Fibroblast of peridontal ligament (primary cell): ENCODE results near the gene NRG3.
"Not testable (repeated sequence)": the region's sequence is repeated elsewhere in the genome, so short reads cannot be mapped to it uniquely, and the experiment has no call there.

Experiments
- DNase-seq: peaks from one replicate; pipeline ENCODE4 v3.0.0-alpha.2; 2010; ENCODE audit errors: extremely low read depth

The NRG3 gene

DNA sequence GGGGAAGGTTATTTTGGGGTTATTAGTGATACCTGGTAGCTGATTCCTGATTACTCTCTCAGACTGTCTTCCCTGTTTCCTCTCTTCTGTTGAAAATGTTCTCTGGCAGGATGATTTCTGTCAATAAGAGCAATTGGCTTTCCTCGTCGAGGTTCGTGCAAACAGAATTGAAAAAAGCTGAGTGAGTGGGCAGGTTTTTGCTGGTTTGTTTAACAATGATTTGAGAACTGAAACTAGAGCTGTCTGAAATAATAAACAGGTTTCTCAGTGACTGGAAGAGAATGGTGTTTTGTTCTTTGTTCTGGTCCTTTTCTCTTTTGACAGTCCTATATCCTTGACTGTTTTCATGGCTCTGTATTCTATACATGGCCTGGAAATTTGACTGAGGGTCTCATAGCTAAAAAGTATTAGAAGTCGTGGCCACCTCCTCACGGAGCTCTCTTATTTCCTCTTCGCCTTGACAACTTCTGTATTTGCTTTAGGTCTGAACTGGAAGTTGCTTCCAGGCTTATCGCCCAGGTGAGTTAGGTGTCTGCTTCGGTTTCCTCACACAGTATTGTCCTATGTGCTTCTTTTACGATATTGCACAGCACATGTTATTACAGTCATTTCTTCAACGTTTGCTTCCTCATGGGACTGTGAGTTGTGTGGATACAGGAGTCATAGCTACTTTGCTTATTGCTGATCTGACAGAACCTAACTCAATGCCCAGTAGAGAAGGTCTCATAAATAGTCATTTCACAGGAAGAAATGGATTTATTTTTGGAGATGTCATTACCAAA lies 403.6 kb downstream of the NRG3 start:
- DNase-seq: peak; percentile 18

DNA sequence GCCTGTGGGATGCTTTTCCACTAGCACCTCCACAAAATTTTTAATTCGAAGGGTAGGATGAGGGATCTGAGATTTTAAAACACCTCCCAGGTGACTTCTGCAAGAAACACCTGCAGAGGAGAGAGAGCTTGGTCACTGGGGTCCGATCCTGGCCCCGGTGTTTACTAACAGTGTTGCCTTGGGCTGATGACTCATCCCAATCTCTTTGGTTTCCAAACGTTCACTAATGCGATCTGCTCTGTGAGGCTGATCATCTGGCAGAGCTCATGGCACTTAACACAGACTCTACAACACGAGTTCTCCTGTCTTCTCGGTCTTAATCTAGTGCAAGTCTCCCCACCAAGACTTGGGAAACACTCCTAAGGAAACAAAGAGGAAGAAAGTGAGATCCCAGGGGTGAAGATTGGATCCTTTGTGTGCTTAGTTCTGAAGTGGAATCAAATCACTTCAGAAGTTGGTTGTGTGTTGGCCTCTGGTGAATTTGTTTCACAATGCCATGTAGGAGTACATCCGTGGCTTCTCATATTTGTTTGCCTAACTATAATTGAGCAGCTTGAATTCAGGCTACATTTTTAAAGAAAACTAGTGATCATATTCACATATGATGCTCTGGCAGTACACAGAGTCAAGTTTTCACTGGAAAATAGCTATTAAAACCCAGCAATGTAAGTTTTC lies 407.9 kb downstream of the NRG3 start:
- peak; percentile 20 for DNase-seq

DNA sequence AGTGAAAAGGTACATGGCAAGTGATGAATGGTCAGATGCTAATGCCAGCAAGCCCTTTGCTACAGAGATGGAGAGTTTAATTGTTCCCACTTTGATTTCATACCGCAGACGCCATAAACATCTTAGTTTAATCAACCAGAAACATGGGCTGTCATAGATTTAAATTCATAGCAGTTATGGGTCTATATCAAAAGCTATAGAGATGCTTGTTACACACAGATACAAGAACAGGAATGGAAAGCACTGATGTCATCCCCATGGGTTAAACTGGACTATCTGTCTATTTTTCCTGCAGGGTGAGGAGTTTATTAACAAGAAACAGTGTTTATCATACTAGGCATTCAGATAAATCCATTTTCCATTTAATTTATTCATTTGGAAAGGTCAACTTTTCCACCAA lies 409.2 kb downstream of the NRG3 start:
- DNase-seq: no peak

DNA sequence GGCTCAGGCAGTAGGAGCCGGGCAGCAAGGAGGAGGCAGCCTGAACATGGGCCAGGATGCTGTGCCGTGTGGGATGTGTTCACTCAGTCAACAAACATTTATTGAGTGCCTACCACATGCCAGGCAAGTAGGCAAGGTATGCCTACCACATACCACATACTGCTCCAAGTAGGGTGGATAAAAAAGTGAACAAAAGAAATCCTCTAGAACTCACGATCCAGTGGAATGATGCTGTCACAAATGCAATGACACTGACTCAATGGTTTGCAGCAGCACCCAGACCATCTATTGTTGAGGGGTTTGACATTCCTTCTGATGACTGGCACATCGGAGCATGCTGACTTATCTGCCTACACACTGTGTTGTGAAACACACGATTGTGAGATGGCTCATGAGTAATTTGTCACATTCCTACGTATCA lies 413.5 kb downstream of the NRG3 start:
- DNase-seq: peak; percentile 18

DNA sequence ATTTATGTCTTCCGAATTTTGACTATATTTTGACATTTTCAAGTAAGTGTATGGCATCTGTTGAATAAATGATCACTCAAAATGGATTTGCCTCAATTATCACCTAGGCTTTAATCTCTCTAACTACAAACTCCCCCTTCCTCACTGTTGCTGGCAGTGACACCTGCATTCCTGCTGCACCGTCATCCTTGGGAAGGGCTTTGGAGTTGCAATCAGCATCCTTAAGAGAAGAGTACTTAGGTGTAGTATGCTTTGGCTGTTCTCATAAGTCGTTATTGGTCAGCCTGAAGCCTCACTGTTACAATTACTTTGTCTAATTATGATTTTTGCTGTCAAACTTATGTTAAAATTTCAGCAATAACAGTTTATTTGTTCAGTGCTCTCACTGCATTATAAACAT lies 415.0 kb downstream of the NRG3 start:
- no peak for DNase-seq

DNA sequence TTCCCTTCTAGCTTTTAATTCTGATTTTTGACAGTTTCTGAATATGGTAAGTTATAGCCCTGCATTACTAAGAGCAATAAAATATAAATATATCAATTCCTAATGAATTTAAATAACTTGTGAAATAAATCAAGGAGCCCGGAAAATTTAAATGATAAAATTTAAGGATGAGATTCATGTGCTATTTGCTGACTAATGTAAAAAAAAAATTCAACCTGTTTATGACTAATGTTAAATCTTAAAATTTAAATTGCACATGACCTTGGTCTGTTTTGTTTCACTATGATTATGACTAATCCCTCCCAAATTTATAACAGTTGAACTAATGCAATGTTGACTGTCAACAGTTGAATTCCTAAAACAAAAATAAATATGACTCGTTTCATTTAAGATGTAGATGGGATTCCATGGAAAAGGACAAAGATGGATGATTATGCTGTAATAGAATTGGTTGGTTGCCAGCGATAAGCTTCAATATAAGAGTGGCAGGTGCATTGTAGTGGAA lies 419.9 kb downstream of the NRG3 start:
- no peak for DNase-seq

DNA sequence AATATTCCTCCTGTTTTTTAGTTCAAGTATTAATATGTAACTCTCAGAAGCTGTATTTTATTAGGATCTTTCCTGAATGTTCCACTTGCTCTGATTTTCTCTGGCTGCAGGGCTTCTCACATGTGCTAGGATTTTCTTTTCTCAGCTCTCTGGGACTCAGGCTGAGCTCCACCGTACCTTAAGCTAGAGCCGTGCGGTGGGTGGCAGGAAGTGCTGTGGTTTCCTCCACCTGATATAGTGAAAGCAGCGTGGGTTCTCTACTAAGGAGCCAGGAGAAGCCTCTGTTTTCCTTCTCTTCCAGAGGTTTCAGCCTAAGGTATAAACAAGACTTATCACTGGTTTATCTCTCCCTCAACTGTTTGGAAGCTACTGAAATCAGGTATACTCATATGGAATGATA lies 433.6 kb downstream of the NRG3 start:
- no peak for DNase-seq

DNA sequence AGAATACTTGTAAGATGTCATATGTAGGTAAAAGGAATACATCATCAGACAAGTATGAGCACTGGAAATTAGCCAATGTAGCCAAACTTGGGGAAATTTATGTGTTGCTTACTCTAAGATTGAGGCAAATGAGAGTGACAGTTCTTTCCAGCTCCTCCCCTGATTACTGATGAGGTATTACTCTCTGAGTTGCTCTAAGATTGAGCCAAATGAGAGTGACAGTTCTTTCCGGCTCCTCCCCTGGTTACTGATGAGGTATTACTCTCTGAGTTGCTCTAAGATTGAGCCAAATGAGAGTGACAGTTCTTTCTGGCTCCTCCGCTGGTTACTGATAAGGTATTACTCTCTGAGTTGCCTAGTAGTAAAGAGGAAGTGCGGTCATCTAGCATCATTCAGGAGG lies 435.8 kb downstream of the NRG3 start:
- DNase-seq: no peak

DNA sequence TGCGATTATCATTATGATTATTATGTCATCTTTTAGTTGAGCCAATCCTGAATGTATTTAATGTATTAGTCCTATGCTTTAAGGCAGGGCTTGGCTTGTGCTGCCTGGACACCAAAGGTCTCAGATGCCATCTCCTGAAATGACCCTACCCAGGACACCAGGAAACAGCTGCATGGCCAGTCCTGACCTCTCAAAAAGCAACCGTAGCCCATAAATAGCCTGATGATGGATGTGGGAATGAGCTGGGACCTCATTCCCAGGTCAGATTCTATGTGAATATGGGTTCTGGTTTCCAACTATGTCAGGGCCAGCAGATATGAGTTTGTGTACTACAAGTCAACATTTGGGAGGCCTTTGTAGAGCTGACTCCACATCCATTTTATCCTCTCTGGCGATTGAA lies 438.4 kb downstream of the NRG3 start:
- no peak for DNase-seq

DNA sequence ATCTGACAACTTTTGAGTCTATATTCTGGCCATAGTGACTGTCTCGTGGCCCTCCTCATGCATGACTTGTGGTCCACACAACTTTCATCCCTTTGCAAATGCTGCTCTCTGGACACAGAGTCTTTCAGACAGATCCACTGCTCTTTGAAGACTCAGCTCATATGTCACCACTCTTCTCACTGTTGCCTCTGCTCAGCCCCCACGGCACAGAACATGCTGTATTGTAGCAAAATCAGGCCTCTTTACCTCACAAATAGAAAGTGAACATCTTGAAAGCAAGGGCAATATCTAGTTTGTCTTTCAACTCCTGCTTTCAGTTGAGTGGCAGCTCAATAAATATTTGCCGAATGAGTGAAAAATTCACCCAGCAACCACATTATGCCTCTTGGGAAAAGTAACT lies 443.5 kb downstream of the NRG3 start:
- DNase-seq: no peak

DNA sequence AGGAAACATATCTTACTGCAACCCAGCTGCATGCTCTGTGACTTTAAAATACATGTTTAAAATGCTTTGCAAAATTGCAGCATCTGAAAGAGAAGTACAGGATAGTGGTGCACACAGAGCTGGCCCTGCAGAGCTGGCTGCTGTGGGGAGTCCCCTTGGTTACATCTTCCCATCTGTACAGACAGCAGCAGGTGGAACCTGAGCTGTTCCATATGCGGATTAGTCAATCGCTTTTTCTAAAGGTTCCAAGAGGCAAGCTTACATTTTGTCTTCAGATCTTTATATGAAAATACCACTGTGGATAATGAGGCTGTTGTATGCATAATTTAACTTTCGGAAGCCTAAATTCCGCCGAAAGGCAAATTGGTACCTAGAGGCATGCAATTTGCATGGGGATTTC lies 444.1 kb downstream of the NRG3 start:
- no peak for DNase-seq

DNA sequence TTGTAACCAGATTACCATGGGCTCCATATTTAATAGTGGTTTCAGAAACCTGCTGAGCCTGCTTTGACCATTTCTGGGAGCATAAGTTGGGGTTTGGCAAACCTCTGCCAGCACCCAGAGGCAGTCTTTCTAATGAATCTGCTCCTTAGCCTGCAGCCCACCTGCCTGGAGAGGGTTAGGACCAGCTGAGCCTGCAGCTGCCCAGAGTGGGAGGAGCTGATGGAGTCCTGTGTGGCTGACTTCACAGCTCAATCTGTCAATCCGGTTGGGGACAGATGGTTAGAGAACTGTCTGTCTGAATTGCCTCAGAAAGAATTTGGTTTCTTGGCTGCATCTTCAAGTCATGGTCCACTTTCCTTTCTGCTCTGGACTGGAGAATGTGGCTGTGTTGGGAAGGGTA lies 444.6 kb downstream of the NRG3 start:
- no peak for DNase-seq

DNA sequence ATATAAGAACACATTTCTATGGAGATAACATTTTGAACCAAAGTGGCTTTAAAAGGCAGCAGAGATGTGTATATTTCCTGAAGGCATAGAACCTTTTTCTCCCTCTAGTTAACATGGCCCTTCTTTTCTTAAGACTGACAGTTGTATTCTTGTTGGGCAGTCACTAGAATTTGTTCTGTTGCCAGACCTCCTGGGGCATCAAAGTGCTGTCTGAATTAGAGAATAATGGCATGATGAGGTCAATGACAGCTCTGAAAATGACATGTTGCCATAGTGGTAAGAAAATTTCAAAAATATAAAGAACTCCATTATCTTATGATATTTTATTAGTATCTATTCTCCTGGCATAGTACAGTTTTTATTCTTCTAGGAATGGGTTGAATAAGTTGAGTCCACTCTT lies 446.7 kb downstream of the NRG3 start:
- DNase-seq: no peak

DNA sequence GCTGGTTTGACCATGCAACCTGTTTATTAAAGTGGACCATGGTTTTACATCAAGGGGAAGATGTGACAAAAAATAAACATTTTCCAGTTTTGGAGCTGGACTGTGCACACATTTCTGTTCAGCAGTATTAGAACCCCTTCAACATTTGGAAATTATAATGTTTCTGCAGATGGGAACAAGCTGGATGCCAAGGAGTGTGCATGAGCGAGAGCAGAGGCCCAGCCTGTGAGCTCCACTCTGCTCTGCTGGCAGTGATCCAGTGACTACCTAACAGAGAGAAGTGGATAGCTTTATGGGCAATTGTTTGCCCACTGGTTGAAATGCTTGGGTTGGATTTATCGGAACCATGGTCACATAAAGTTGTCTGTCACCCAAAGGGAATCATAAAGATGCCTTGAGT lies 456.7 kb downstream of the NRG3 start:
- no peak for DNase-seq

DNA sequence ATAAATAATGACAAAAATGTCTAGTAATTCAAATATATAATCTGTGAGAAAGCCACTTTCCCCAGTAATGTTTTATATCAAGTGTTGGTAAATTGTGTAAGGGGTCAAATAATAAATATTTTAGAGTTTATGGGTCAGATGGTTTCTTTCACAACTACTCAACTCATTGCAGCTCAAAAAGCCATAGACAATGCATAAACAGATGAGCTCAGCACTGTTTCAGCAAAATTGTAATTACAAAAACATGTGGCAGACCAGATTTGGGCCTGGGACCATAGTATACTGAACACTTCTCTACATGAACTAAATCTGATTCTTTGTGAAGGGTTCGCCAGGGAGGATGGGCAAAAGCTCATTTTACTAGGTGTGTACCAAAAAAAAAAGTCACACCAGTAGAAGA lies 460.8 kb downstream of the NRG3 start:
- DNase-seq: peak; percentile 1

DNA sequence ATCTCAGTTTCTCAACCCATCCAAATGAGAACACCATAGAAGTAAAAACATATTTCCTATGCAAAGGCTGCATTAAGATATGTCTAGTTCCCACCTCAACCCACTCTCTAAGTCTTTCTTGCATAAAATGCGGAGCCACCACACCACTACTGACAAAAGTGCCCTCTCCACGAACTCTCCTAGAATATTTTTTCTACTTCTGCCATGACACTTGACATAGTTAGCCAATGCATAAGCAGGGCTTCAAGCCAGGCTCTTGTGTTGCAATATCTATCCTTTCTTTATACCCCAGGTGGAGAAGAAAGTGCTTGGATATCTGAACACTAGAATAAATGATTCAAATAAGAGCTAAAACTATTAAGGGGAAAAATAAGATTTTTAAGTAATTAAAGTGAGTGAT lies 465.2 kb downstream of the NRG3 start:
- no peak for DNase-seq

DNA sequence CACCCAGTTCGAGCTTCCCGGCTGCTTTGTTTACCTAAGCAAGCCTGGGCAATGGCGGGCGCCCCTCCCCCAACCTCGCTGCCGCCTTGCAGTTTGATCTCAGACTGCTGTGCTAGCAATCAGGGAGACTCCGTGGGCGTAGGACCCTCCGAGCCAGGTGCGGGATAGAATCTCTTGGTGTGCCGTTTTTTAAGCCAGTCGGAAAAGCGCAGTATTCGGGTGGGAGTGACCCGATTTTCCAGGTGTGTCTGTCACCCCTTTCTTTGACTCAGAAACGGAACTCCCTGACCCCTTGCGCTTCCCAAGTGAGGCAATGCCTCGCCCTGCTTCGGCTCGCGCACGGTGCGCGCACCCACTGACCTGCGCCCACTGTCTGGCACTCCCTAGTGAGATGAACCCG lies 474.6 kb downstream of the NRG3 start:
- not testable (repeated sequence) for DNase-seq

DNA sequence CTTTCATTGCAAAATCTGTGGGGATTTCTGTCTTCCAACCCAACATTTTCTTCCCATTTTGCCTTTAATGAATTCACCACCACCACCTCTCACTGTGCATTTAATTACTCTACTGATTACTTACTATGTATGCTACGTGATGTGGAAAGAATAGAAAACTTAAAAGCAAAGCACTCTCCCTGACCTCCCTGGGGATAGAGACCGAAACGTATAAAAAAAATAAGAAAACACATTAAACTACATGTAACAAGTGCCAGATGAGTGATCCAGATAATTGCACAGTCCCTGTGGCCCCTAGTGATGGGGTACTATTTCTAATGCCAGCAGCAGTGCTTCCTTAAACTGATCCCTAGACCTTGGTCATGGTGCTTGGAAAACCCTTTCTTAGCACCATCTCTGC lies 478.4 kb downstream of the NRG3 start:
- no peak for DNase-seq

DNA sequence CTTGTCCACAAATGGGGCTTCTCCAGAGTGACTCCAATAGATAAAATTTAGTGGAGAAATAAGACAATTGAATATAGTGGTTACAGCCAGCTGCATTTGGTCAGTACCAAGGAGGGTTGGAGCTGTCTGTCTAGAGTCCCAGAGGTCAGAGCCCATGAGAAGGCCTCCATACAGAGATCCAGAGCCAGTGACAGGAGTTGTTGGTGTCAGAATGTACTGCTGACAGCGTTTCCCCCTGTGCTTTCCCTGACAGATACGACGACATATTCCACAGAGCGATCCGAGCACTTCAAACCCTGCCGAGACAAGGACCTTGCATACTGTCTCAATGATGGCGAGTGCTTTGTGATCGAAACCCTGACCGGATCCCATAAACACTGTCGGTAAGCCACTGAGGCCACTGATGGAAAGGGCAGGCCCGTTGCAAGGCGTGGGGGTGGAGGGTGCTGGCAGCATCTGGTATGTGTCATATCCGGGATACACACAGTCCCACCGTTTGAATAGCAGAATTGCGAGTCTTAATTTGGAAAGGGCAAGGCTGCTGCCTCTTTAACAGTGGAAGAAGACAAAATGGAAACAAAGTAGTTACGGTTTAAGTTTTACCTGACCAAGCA lies 483.6 kb downstream of the NRG3 start:
- no peak for DNase-seq

DNA sequence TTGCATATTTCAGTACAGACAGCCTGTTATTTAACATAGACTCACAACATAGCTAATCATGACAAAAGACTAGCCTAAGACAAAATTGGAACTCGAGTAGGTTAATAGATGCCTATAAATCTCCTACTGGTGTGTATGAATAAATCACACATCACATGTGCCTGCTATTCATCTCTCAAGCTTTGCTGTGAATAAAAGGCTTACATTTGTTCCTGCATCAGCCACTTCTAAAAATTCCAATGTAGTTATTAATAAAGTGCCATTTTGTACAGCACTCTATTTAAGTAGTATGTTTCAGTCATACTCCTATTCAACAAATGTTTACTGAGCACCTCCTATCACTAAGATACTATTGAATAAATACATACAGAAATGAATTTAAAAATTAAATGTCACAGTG lies 486.3 kb downstream of the NRG3 start:
- no peak for DNase-seq

DNA sequence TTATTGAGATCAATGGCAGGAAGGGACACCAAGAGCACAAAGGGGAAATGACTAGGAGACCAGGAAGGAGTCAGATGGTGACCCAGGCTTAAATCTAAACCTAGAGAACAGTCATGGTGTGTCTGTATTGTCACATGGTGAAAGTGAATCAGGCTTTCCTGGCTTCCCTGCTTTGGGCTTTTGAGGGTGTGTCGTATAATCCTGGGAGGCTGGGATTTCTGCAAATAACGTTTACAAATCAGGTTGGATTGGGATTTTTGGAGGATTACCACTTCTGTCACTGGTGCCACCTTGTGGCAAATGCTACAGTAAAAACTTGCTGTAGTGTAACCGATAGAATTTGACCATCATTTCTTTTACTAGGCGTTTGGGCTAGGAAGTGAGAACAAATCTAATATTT lies 502.6 kb downstream of the NRG3 start:
- no peak for DNase-seq

DNA sequence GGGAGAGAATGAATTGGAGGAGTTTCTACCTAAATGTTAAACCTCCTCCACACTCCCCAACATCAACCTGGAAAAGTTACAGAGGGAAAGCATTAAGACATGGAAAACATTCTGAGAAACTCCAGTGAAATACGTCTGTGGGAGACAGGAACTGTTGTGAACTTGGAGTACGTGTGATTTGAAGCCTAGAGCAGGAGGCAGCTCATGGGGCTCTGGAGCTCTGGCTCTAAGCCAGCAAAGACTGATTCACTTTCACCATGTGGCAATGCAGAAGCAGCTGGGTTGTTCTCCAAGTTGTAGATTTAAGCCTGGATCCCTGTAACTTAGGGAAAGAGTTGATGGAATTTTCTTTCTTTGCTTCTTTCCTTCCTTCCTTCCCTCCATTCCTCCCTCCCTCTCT lies 503.2 kb downstream of the NRG3 start:
- DNase-seq: peak; percentile 9

DNA sequence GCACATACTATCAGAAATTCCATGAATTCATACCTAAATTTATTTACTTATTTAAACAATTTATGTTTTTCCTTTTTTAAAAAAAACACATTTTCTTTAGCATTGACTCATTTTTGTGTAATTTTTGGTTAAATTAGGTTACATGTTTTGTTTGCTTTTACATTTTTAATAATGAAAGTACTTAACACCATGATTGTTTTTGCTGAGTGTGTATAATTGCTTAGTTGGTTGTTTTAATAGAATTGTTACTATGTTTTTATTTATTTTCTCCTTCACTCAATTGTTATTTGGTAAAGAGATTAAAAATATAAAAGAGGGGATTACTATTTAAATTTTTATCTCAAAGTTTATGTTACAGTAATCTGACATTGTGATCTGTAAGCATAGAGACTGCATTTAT lies 508.4 kb downstream of the NRG3 start:
- no peak for DNase-seq
